G401.6 (cell line): ENCODE data around the gene OGT.
A peak's percentile ranks its signal among the peaks of the same experiment; 100 is the strongest.
"Not testable (repeated sequence)": the region's sequence is repeated elsewhere in the genome, so short reads cannot be mapped to it uniquely, and the experiment has no call there.

Experiments used
- FAIRE-seq: peaks from 2 replicates; lab custom pipeline; 2012; peaks lifted over from hg19 to GRCh38; lab: Jason Lieb, UNC

The OGT gene

DNA sequence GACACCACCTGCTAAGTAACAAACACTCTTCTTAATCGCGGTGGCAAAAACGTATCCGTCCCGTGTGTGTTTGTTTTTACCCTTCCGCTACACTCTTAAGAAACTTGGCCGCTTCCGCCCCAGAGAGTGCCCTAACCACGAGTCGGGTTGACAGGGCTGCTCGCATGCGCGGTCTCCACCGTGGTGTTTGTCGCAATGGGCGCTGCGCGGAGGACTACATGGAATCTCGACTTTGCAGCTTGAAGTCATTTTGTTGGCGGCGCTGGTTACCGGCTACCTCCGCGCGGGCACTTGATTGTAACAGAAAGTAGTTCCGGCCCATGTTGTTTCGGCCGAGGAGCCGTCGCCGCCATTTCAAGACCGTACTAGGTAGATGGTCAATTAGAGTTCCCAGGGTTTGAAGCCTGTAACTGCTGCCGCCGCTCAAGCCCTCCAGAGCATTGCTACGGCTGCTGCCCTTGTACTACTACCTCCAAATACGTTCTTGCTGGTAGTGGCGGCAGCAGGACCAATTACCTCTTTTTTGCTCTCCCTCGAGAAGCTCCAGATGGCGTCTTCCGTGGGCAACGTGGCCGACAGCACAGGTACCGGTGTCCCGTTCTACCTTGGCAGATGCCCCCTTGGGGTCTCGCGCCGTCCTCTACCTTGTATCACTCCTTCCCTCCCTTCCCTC is at the start of gene OGT:
Gene OGT (plus strand): TSS at position 352 of the 673 bp plus-strand sequence. CDS start 196 bp downstream, at position 548.
- peak; percentile 97 for FAIRE-seq

DNA sequence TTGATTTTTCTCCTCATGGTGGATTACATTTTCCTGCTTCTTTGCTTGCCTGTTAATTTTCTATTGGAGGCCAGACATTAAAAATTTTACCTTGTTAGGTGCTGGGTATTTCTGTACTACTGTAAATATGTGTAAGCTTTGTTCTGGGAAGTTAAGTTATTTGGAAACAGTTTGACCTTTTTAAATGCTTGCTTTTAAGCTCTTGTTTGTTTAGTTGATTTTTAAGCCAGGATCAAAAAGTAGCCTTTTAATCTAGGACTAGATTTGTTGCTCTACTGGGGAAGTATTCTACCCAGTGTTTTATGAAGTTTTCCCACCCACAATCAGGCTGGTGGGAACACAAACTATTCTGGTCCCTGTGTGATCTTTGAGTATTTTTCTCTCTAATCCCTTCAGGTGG is 45.1 kb upstream of the OGT start:
- FAIRE-seq, result no peak

DNA sequence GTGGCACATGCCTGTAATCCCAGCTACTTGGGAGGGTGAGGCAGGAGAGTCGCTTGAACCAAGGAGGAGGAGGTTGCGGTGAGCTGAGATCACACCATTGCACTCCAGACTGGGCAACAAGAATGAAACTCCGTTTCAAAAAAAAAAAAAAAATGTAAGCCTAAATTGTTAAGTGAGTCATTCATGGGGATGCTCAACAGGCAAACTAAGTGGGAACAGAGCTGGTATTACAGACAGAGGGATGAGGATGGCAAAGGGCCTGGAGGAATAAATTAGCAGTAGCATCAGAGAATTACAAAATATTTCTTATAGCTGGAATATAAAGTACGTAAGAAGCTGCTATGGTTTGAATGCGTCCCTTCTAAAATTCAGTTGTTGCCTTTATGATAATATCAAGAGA is 43.4 kb upstream of the OGT start:
- no peak for FAIRE-seq

DNA sequence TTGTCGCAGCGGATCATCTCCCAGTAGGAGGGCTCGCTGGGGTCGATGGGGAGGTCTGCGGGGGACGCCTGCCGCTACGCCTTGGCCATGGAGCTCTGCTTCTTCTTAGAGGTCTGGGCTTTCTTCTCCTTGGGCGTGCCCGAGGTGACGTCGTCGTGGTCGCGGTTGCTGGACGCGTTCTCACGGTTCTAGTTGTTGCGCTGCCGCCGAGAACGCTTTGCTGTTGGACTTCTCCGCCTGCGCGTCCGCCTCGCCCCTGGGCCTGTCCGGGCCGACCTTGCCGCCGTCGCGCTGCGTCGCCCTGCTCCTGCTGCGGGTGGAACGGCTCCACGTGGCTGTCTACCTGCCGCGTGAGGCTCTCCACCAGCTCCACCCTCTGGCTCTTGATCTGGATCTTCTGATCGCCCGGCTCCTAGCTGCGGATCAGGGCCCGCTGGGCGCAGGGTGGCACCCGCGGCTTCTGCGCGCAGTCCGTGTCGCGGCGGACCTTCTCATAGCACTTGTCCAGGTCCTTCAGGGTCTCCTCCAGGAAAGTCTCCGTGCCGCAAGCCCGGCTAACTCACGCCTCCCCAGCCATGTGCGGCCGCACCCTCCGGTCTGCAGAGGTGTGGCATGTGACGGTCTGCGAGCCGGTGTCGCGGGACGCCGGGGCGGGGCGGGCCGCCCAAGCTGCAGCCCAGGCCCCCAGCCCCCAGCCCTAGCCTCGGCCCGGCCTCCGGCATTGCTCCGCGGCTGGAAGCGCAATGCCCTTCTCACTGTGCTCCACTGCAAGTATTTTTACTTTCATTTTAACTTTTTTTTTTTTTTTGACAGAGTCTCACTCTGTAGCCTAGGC is 40.5 kb upstream of the OGT start:
- no peak for FAIRE-seq

DNA sequence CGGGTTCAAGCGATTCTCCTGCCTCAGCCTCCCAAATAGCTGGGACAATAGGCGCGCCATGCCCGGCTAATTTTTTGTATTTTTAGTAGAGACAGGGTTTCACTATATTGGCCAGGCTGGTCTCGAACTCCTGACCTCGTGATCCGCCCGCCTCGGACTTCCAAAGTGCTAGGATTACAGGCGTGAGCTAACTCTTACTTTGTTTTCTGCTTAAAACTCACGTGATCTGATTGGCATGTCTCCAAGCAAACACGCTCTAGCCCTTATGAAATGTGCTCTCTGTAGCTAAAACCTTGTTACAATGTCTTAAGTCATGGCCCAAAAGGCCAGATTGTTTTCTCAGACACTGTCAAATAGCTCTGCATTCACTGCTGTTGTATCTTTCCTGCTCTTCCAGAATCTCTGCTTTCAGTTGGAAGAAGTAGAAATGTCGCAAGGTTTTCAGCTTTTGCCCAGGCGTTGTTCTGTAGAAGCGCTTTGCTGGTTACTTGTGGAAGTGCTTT is 39.7 kb upstream of the OGT start:
- no peak for FAIRE-seq

DNA sequence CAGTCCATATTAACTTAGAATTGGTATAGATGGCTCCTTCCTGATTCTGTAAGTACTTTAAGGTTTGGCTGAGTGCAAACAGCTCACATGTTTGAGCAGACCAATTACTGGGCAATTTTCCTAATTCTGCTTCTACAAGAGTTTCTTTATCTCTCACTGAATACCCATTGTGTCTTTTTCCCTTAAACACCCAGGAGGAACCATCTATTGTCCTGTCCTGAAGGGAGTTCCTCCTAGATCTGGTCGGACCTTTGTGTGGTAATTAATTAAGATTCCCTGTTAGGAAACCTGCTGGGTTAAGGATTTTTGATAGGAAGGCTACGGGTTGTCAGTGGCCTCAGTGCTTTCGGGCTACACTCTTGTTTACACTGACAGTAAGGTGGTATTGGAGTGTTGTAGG is 36.9 kb upstream of the OGT start:
- FAIRE-seq, result not testable (repeated sequence)

DNA sequence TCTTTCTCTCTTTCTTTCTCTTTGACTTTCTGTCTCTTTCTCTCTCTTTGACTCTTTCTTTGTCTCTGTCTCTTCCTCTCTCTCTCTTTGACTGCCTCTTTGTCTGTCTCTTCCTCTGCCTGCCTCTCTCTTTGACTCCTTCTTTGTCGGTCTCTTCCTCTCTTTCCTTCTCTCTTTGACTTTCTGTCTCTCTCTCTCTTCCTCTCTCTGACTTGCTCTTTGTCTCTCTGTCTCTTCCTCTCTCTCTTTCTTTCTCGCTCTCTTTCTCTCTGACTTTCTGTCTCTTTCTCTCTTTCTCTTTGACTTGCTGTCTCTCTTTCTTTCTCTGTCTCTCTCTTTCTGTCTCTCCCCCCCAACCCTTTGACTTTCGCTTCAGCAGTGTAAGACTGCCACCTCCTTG is 36.4 kb upstream of the OGT start:
- FAIRE-seq, result no peak

DNA sequence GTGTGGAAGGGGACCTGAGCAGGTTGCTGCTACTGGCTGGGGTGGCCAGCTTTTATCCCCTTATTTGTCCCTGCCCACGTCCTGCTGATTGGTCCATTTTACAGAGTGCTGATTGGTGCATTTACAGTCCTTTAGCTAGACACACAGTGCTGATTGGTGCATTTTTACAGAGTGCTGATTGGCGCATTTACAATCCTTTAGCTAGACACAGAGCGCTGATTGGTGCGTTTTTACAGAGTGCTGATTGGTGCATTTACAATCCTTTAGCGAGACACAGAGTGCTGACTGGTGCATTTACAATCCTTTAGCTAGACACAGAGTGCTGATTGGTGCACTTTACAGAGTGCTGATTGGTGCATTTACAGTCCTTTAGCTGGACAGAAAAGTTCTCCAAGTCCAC is 30.8 kb upstream of the OGT start:
- FAIRE-seq, result not testable (repeated sequence)

DNA sequence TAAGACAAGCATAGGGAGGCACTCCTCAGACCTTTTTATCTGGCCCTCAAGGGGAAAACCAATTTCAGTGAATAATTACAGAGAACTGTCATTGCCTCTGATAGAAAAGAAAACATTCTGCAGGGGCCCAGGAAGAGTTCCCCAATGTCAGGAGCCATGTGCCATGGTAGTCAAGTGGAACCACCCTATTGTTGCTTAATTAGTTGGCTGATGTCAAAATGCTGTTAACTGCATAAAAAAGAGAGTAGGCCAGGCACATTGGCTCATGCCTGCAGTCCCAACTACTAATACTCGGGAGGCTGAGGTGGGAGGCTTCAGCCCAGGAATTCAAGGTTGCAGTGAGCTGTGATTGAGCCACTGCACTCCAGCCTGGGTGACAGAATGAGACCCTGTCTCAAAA is 28.6 kb upstream of the OGT start:
- no peak for FAIRE-seq

DNA sequence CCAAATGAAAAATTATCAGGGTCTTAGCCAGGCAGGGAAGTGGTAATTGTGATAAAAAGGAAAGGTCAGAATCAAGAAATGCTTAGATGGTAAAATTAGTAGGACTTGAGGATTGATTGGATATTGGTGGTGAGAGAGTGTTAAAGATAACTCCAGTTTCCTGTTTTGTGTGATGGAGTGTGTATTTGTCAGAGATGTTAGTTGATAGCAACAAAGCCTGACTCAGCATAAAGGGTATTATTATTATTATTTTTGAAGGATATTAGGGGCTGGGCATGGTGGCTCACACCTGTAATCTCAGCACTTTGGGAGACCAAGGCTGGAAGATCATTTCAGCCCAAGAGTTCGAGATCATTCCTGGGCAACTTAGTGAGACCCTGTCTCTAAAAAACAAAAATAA is 23.6 kb upstream of the OGT start:
- FAIRE-seq, result no peak

DNA sequence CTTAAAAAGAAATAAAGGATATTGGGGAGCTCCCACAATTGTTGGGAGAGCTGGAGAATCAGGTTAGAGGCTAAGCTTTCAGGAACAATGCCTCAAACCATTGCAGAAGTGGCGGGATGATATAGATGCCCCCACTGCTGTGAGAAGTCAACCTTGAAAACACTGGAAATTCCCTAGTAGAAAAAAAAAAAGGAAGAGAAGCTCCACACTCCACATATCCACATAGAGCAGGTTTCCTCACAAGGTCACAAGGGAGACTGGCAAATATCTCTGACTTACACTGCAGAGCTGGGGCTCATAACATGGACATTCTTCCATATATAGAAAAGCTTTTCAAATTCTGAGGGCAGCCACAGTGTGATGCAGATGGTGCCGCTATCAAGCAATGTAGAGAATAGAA is 22.7 kb upstream of the OGT start:
- no peak for FAIRE-seq

DNA sequence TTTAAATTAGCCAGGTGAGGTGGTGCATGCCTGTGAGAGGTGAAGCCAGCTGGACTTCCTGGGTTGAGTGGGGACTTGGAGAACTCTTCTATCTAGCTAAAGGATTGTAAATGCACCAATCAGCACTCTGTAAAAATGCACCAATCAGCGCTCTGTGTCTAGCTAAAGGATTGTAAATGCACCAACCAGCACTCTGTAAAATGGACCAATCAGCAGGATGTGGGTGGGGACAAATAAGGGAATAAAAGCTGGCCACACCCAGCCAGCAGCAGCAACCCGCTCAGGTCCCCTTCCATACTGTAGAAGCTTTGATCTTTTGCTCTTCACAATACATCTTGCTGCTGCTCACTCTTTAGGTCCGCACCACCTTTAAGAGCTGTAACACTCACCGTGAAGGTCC is 19.2 kb upstream of the OGT start:
- not testable (repeated sequence) for FAIRE-seq

DNA sequence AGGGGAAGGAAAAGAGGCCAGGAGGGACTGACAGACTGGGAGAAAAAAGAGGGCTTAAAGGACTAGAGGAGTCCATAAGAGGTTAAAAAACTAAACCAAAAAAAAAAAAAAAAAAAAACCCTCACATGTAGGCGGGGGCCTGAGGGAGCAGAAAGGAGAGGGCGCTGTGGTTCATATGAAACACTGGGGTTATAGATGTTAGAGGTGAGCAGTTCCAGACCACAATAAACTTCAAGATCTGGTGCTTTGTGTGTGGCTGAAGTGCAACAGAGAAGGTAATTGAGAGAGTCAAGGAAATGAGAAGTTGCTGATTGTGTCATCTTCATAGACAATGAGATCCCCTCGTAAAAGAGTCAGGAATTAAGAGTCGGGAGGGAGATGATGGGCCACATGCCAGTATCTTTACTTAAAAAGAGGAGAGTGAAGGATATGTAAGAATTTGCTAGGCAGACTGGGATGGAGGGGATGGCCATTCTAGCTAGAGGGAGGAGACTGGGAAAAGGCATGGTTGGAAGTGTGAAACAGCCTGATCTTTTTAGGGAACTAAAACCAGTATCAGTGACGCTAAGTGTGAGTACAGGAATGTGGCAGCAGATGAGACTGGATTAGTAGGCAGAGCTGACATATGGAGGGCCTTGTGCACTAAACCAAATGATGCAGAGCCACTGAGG is 18.4 kb upstream of the OGT start:
- FAIRE-seq, result no peak

DNA sequence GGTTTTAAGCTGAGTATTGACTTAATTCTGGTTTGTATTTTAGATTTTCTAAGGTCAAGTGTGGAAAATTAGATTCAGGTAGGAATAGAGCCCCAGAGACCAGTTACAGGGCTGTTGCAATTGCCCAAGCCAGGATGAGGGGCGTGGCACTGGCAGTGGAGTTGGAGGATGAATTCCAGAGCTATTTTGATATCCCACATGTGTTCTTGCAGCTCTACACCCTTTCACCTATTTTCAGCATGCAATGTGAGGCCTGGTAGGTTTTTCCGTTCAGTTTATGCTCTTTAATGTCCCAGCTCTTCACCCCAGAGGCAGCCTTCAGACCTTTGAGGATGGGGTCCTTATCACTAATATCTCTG is 17.9 kb upstream of the OGT start:
- no peak for FAIRE-seq

DNA sequence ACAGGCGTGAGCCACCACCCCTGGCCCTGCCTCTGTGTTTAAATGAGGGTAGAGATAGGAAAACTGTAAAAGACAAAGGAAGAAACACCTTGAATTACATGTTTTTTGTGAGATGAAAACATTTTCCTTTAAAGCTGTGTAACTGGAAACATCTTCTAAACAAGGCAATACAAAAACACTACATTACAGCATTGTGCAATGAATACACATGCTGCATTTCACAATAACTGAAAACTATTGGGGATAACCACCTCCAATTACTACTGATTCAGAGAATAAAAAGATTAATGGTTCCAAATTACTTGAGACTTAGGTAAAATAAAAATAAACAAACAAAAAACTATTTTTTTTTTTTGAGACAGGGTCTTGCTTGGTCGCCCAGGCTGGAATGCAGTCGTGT is 7.6 kb upstream of the OGT start:
- FAIRE-seq, result no peak

DNA sequence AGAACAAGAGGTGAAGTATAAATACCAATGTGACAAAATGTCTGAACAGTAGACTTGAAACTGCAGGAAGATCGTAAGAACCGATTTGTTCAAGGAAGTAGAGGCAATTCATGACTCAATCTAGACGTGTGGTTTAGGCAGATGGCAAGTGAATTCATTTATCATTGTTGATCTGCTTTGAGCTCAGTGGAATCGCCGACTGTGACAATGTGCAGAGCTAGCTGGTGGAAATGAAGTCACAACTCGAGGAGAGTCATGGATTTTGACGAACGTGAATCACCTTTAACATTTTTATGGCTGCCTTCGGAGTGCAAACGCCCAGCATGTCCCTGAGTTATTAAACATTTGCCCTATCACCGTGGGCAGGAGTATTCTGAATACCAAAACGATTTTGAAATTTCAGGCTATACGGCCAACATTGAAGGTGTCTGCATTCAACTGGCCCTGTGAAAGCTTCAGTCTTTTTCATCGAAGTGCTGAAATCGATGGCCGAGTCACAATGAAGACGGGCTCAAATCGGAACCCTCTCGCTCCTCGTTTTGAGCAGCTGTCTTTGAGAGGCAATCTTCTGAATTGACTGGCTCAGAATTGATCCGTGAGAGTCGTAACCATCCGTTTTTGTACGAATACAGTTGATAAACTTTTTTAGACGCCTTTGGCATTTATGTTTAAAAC is 689 bp upstream of the OGT start:
- FAIRE-seq, result no peak

DNA sequence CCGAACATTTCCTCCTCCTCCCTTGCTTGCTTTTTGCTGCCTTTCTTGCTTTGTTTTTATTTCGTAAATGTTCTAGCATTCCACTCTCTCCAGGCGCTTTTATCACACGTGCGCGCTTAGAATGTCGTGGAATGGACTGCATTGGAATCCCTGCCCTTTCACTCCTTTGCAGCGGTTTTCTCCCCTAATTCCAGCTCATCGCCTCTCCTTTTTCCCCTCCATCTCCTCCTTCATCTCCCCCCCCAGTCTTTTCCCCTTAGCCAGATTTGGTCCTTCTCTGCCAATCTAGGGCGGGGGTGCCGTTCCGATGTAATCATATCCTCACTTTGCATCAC is 579 bp downstream of the OGT start:
- no peak for FAIRE-seq

DNA sequence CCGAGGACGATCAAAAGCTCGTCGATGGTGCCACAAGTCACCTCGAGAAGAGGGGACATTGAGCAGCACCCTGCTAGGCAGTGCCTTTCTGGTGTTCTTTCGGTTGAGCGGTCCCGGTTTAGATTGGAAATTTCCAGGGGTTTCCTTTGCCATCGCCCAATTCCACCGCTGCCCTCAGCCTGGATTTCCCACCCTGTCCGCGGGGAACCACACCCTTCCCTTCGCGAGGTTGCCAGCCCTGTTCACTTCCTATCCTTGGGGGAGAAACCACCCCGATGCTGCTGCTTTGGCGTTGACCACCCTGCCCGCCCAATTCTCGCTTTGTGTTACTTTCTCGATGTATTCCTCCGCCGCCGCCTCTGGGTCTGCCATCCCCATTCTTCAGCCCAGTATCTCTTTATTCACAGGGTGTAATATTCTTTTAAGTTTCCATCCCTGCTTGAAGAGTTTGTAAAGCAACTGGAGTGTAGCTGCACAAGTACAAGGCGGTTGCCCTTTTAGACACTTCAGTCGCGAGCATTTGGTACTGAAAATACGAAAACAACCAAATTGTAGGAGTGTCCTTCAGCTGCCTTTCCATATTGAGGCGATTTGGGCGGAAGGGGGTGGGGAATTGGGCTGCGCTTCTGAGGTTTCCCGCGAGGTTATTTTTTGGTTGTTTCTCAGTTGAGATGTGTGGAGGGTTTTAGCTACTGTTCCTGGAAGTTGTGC is 1.1 kb downstream of the OGT start:
- FAIRE-seq, result no peak

DNA sequence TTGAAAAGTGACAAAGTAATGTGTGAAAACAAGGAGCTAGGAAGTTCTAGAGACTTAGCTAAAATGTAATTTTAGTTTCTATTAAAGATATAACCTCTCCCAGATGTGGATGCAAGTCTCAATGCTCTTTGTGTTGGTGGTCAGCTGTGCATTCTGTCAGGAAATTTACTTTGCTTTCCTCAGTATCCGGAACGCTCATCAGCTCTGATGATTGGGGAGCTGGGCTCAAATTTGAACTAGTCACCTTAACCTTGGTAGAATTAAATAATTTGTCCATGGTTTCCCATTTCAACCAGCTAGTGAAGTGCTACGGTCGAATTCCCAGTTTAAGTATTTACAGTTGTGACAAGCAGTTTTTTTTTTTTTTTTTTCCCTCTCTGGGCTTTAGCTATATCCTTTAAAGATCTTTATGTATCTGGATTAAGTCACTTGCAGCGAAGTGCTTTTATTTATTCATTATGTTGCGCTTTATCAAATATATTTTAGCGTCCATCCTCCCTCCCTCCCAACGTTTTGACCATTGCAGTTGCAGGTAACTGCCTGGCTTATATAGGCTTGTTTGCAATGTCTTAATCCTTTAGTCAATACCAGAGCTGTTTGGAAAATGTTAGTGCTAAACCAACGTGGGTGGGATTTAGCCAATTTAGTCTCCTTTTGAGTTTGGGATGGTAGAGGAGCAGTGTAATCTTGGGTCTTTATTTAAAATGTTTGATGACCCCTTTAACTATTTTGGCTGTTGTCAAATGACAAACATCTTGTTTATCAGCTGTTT is 2.1 kb downstream of the OGT start:
- FAIRE-seq, result no peak

DNA sequence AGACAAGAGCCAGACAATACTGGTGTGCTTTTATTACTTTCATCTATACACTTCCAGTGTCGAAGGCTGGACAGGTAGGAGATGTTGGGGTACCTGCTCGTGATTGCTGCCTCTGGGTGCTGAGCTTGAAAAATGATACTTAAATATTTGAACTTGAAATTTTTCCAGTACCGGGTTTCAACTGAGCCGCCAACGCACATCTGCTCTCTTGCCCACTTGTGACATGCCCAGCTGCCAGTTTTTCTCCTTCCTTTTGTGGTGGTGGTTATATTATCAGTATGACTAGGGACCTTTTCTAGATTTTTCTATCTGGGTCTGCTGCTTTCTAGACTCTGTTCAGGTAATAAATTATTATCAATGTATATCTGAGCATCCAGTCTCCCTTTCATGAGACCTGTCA is 3.4 kb downstream of the OGT start:
- FAIRE-seq, result no peak

DNA sequence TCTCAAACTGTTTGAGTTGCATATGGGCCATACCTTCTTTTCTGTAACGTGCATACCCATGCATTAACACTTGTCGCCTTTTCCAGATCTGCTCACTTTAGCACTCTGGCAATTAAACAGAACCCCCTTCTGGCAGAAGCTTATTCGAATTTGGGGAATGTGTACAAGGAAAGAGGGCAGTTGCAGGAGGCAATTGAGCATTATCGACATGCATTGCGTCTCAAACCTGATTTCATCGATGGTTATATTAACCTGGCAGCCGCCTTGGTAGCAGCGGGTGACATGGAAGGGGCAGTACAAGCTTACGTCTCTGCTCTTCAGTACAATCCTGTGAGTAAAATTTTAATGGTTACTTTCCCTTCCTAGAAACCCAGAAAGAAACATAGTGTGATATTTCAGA is 4.8 kb downstream of the OGT start:
- FAIRE-seq, result no peak
